GM23338 (cell line): Measurements from ENCODE around the gene RFXANK. TPM values are rescaled to one million over a fixed set of nuclear protein-coding genes. Genes with fewer than 3 reads are reported as not detected.

Experiments
- ATAC-seq: fragments of 200-7000 bp; cut with Tn5 transposase; 3 replicates; pipeline ENCODE4 v1.9.1; 2020
- DNase-seq: peaks from one replicate; pipeline ENCODE4 v3.0.0-alpha.2; 2015; ENCODE audit warnings: low spot score
- H2AFZ ChIP-seq: fragments of 200-600 bp; sonication (generic); 2 replicates; pipeline ENCODE4 v1.8.0; 2016; ENCODE audit warnings: antibody characterized with exemption, mild to moderate bottlenecking, moderate library complexity
- H3F3A ChIP-seq: fragments of 200-600 bp; sonication (generic); replicated peaks from 2 replicates; pipeline ENCODE4 v1.8.0; 2017; ENCODE audit warnings: antibody characterized with exemption, mixed run types, low read depth
- H3K27ac ChIP-seq: fragments of 200-600 bp; sonication (generic); 2 replicates; pipeline ENCODE4 v1.6.1; 2016; ENCODE audit warnings: low read depth
- H3K27me3 ChIP-seq: fragments of 200-600 bp; sonication (generic); 2 replicates; pipeline ENCODE4 v1.8.0; 2016; ENCODE audit warnings: mild to moderate bottlenecking, mixed run types, moderate library complexity; ENCODE audit not compliant: insufficient read depth
- H3K36me3 ChIP-seq: fragments of 200-600 bp; sonication (generic); 2 replicates; pipeline ENCODE4 v1.8.0; 2016; ENCODE audit warnings: mild to moderate bottlenecking; ENCODE audit not compliant: insufficient read depth
- H3K4me1 ChIP-seq: fragments of 200-600 bp; sonication (generic); 2 replicates; pipeline ENCODE4 v1.8.0; 2016; ENCODE audit warnings: mild to moderate bottlenecking, moderate library complexity; ENCODE audit not compliant: insufficient read depth
- H3K4me2 ChIP-seq: fragments of 200-600 bp; sonication (generic); 2 replicates; pipeline ENCODE4 v1.7.1; 2017; ENCODE audit warnings: mixed run types
- H3K4me3 ChIP-seq: fragments of 200-600 bp; sonication (generic); 2 replicates; pipeline ENCODE4 v1.6.1; 2016; ENCODE audit warnings: mixed run types
- H3K79me2 ChIP-seq: fragments of 200-600 bp; sonication (generic); replicated peaks from 2 replicates; pipeline ENCODE4 v1.8.0; 2017; ENCODE audit warnings: mild to moderate bottlenecking; ENCODE audit not compliant: insufficient read depth
- H3K9me2 ChIP-seq: fragments of 200-600 bp; sonication (generic); 2 replicates; pipeline ENCODE4 v1.8.0; 2017; ENCODE audit not compliant: insufficient read depth
- H4K20me1 ChIP-seq: fragments of 200-600 bp; sonication (generic); replicated peaks from 2 replicates; pipeline ENCODE4 v1.8.0; 2017; ENCODE audit warnings: mild to moderate bottlenecking; ENCODE audit not compliant: insufficient read depth
- H3K27ac Mint-ChIP-seq: 2 replicates; pipeline ENCODE4 v1.8.0; 2020; ENCODE audit warnings: inconsistent platforms, mild to moderate bottlenecking, moderate library complexity, mixed read lengths
- H3K27me3 Mint-ChIP-seq: 3 replicates; pipeline ENCODE4 v1.8.0; 2022; ENCODE audit warnings: low read depth, mild to moderate bottlenecking, moderate library complexity, mixed read lengths, inconsistent platforms; ENCODE audit not compliant: insufficient read depth, poor library complexity
- H3K36me3 Mint-ChIP-seq: 3 replicates; pipeline ENCODE4 v1.8.0; 2021; ENCODE audit warnings: low read depth, mild to moderate bottlenecking, inconsistent platforms, moderate library complexity, mixed read lengths
- H3K4me1 Mint-ChIP-seq: 3 replicates; pipeline ENCODE4 v1.8.0; 2020; ENCODE audit warnings: mild to moderate bottlenecking, inconsistent platforms, mixed read lengths
- H3K4me3 Mint-ChIP-seq: 3 replicates; pipeline ENCODE4 v1.8.0; 2021; ENCODE audit warnings: moderate library complexity, mild to moderate bottlenecking, inconsistent platforms, mixed read lengths
- H3K9me3 Mint-ChIP-seq: 3 replicates; pipeline ENCODE4 v1.8.0; 2020; ENCODE audit warnings: moderate library complexity, mild to moderate bottlenecking, inconsistent platforms, mixed read lengths
- EZH2phosphoT487 ChIP-seq: fragments of 200-600 bp; sonication (generic); IDR thresholded peaks from one replicate; pipeline ENCODE4 v1.8.1; 2018; ENCODE audit warnings: antibody characterized with exemption; ENCODE audit not compliant: unreplicated experiment
- NANOG ChIP-seq: IDR thresholded peaks from 2 replicates; pipeline ENCODE4 v1.6.1; 2016; ENCODE audit warnings: antibody characterized with exemption, borderline replicate concordance
- ZNF114 ChIP-seq: fragments of 250-450 bp; sonication (Bioruptor Pico); IDR thresholded peaks from 2 replicates; pipeline ENCODE4 v1.5.0; 2020; ENCODE audit warnings: mild to moderate bottlenecking, moderate library complexity
- ZNF331 ChIP-seq: fragments of 250-450 bp; sonication (Bioruptor Pico); IDR thresholded peaks from 2 replicates; pipeline ENCODE4 v1.5.0; 2020; ENCODE audit warnings: low read depth, mild to moderate bottlenecking, moderate library complexity
- ZNF462 ChIP-seq: fragments of 250-450 bp; sonication (Bioruptor Pico); IDR thresholded peaks from 2 replicates; pipeline ENCODE4 v1.5.0; 2020; ENCODE audit warnings: mild to moderate bottlenecking, moderate library complexity
- polyA plus RNA-seq: library from polyadenylated mRNA; unstranded; fragments of >200 nt; fragmentation: Nextera tagmentation; extraction: Ambion mirVana; gene quantifications from 2 replicates; pipeline ENCODE4 v1.2.1, GENCODE V29; 2016
- total RNA-seq: library from RNA; depleted of rRNA; stranded (reverse); fragments of >200 nt; shearing (Covaris generic); gene quantifications from 2 replicates; pipeline ENCODE4 v1.2.3, GENCODE V29; 2014
- TF ChIP-seq, protein P1 (sequence below): IDR thresholded peaks from 2 replicates; pipeline ENCODE4 v1.6.1; 2016; ENCODE audit warnings: antibody characterized with exemption

Gene RFXANK
- total and polyA plus RNA-seq, 2 experiments from 2014 or later = 54.3 to 124 TPM

DNA sequence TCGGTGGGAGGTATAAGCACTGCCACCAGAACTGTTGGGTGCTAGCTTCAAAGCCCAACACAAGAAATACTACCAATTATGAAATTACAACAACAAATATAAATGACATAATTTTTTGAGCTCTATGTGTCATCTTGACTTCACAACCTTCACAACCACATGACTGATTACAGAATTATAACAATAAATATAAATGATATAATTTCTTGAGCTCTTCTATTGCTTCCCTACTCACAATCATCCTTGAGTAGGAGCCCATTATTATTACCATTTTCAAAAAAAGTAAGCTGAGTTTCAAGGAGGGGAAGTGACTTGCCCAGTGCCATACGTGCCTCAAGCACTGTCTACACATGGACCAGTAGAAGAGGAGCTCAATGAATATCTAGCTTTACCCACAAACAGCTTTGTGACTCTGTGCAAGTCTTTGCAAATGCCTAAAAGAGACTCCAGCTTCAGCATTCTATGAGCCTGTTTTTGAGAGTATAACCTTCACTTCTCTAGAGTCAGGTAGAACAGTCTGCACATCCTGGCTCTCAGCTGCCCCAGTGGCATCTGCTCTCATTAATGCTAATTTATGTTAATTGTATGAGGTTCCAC is 42.3 kb downstream of the RFXANK start (continued):
- TF ChIP-seq ZNF462 (no peak), NANOG (no peak)

GRCh38 chr19:19236173-19236572 is 44.1 kb downstream of the RFXANK start:
- ATAC-seq (no peak), DNase-seq (no peak)
- peaks cover 9% of the 10 kb centered on the region; the same call in 2 of the 3 replicates for H3K36me3 Mint-ChIP-seq
- Histone ChIP-seq H2AFZ (no peak overlapping the region), H3K27ac (no peak overlapping the region), H3K36me3 (no peaks in the 10 kb centered on the region; the same call in 1 of the 2 replicates), H3K4me3 (no peak overlapping the region), H3F3A (no peaks in the 10 kb centered on the region), H3K79me2 (no peaks in the 10 kb centered on the region), H3K4me1 (no peaks in the 10 kb centered on the region), H3K27me3 (no peaks in the 10 kb centered on the region), H3K4me2 (no peak overlapping the region), H4K20me1 (no peaks in the 10 kb centered on the region), H3K9me2 (peaks cover 4% of the 10 kb centered on the region; the same call in 1 of the 2 replicates)
- TF ChIP-seq EZH2phosphoT487 = no peak
- no peak for TF ChIP-seq ZNF331 (CRISPR knock-in tag)
- no peak for TF ChIP-seq ZNF114
- TF ChIP-seq, protein P1, sequence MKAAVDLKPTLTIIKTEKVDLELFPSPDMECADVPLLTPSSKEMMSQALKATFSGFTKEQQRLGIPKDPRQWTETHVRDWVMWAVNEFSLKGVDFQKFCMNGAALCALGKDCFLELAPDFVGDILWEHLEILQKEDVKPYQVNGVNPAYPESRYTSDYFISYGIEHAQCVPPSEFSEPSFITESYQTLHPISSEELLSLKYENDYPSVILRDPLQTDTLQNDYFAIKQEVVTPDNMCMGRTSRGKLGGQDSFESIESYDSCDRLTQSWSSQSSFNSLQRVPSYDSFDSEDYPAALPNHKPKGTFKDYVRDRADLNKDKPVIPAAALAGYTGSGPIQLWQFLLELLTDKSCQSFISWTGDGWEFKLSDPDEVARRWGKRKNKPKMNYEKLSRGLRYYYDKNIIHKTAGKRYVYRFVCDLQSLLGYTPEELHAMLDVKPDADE = no peak
- H3K4me1 Mint-ChIP-seq = no peaks in the 10 kb centered on the region; the same call in 2 of the 3 replicates
- no peak overlapping the region; the same call in 2 of the 3 replicates for H3K4me3 Mint-ChIP-seq
- peaks cover 31% of the 10 kb centered on the region for H3K9me3 Mint-ChIP-seq
- peaks cover 10% of the 10 kb centered on the region for H3K27me3 Mint-ChIP-seq
- no peak overlapping the region for H3K27ac Mint-ChIP-seq
